GM11168 (cell line): Measurements from ENCODE around the gene FAM174B.

Source experiments
- in situ Hi-C: fragments of 300-500 bp; cut with MboI; formaldehyde crosslinking; loops from one replicate; pipeline ENCODE4 v1.12.0; 2022; ENCODE audit warnings: low sequenced_read_pairs; ENCODE audit not compliant: unreplicated experiment

The FAM174B gene

GRCh38 chr15:92655178-92655995 is at the start of gene FAM174B:
TSS of gene FAM174B (minus strand) at chr15:92655775.
- in situ Hi-C loops, result no loop called here

DNA sequence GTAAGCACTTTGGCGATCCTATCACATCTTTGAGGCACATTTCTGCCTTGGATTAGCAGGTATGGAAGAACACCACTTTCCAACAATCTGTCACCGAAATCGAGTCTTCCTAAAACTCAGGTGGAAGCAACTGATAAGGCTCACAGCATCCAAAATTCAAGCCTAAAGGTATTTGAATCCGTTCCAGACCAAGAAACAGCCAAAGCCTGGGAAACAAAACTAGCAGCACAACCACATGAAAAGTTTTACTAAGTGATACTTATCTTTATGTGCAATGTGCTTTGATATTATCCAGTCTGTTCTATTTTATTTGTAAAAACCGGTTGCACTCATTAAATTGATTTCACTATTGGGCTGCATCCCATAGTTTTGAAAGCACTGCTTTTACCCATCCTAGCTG is 40.5 kb upstream of the FAM174B start:
- in situ Hi-C loops, result no loop called here

DNA sequence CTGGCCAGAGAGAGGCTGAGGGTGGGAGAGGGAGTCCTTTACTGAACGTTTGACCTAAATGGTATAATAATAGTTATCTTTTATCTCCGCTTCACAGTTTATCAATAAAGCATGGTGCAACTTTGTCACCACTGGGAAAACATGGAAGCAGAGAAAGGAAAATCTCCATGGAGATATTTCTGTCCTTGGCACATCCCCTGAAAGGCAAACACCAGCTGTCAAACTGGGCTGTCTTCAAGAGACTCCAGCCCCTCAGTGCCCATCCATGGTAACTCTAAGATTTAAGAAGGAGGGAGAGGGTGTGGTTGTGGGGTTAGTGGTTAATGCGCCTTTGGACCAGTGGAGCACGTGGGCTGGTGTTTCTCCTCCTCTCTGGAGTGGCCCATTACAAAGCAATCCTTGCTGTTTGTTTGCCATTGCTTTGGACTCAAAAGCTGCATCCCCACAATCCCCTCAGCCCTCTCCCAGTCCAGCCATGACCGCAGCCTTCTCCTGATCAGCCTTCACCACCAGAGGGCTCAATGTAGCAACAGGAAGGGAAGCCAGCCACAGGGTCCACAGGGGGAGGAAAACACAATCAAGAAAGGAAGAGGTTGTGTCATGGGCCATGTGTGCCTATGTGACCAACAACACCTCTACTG is 38.2 kb upstream of the FAM174B start:
- in situ Hi-C loops, result no loop called here

DNA sequence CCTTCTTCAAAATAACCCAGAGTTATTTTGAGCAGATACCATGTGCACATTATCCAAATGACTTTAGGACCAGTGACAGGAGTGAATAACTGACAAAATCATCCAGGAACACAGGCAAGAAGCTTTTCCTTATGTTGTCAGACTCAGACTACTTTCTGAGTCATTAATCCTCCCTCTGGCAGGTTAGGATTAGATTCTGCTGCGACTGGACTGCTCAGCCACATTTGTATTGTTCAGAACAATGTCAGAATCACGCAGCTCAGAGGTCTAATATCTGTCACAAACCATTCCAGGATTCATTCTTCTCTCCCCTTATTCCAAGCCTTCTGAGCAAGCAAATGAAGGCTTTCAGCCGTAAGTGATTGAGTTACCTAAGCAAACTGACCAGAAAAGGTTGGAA is 34.8 kb upstream of the FAM174B start:
- in situ Hi-C loops, result no loop called here

DNA sequence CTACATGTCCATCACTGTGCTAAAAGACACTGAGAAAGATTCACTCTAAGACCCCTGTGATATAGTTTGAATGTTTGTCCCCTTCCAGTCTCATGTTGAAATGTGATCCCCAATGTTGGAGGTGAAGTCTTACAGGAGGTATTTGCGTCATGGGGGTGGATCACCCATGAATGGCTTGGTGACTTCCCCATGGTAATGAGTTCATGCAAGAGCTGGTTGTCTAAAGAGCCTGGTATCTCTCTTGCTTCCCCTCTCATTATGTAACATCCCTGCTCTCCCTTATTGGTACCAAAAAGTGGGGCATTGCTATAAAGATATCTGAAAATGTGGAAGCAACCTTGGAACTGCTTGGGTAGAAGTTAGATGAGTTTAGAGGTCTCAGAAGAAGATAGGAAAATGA is 32.2 kb upstream of the FAM174B start:
- in situ Hi-C loops, result no loop called here

DNA sequence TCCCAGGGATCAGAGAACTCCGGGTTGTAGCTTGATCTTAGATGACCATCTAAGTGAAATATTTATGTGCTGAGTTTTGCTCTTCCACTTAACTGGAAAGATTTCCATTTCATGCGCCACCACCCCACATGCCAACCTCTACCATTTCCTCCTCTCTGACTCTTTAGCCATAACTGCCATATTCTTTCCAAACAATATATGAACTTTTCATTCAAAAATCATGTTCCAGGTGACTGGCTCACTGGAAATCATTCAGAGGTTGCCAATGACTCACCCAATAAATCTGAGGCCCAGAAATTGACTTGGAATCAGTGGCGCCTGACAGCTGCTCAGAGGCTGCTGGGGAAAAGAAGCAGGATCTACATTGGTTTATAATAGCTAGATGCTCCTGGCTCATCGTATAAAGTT is 31.6 kb upstream of the FAM174B start:
- in situ Hi-C loops, result no loop called here

DNA sequence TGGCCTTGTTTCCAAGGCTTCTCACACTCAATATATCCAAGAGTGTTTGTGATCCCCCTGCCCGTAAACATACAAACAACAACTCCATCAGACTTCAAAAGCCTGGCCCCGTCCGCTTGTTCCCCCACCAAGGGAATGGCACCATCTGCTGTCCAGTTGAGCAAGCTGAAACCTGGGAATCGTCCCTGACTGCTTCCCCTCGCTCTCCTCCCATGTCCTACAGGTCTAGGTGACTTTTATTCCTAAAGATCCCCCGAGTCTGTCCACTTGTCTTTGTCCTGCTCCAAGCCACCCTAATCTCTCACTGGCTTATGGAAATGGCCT is 27.9 kb upstream of the FAM174B start:
- in situ Hi-C loops, result no loop called here

GRCh38 chr15:92682741-92683510 is 27.4 kb upstream of the FAM174B start:
- in situ Hi-C loops, result no loop called here

DNA sequence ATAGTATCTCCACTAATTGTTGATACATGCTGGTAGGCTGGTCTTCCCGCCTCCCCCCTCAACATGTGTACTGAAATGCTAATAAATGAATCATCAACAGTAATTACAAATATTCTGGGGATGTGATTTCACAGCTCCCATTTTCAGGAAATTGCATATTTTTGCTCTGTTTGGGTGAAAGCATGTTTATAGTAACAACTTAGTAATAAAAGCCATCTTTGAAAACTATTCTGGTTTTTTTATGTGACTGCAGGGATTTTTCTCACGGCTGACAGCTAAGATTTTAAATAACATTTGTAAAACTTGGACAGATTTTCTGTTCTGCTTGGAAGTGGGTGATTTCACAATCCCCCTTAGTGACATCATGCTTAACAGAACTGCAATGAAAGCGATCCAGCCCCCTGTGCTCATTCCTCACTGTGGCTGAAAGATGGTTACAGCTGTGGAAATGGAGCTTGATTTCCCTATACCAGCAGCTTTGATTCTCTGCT is 25.6 kb upstream of the FAM174B start:
- in situ Hi-C loops, result no loop called here

- in situ Hi-C loops, result no loop called here
Observed at GRCh38 chr15:92677999-92678398, 22.4 kb upstream of the FAM174B start.

DNA sequence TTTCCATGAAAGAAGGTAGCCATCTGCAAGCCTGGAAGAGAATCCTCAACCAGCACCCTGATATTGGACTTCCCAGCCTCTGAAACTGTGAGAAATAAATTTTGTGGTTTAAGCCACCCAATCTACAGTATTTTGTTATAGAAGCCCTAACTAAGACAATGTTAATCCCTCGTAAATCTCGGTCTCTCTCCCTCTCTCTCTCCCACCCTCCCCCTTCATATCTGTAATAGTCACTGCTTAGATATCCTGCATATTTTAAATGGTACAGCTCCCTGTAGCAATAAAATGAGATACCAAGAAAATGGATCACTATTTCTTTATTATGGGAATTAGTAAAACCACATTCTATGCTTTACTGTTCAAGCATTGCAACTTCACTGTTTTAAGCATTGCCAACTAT is 21.0 kb upstream of the FAM174B start:
- in situ Hi-C loops, result no loop called here

- in situ Hi-C loops, result no loop called here
Observed at GRCh38 chr15:92675485-92675884, 19.9 kb upstream of the FAM174B start.

- in situ Hi-C loops, result no loop called here
Observed at GRCh38 chr15:92674347-92674746, 18.8 kb upstream of the FAM174B start.

- in situ Hi-C loops, result no loop called here
Observed at GRCh38 chr15:92672102-92672501, 16.5 kb upstream of the FAM174B start.

DNA sequence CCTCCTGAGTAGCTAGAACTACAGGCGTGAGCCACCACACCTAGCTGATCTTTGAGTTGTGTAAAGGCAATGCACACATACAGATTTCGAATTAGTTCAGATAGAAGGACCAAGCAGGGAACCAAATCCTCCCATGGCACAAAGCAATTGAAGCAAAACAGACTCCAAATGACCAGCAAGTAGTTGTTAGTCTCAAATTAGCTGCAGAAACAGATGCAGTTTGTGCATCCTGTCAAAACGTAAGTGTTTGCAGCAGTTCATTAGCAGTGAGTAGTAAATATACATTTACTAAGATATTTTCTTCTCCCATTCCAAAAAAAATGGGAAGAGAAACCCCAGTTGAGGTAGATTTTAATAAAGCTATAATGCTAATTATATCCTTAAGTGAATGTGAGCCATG is 15.8 kb upstream of the FAM174B start:
- in situ Hi-C loops, result no loop called here

GRCh38 chr15:92670621-92671020 is 15.0 kb upstream of the FAM174B start:
- in situ Hi-C loops, result no loop called here

- in situ Hi-C loops, result no loop called here
Observed at GRCh38 chr15:92669432-92669831, 13.9 kb upstream of the FAM174B start.

DNA sequence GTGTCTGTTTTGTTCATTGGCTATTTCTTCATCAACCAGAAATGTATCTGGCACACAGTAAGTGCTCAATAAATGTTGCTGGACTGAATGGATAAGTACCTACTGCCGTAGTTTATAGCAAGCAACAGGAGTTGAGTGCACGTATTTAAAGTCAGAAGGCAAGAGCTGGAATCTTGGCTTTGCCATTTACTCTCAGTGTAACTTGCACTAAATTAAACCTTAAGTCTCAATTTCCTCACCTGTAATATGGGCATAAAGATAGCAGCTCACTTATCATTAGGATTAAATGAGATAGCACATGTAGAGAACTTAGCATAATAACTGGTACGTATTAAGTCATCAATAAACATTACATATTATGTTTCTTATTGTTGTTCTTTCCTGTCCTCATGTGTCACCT is 13.0 kb upstream of the FAM174B start:
- in situ Hi-C loops, result no loop called here

- in situ Hi-C loops, result no loop called here
Observed at GRCh38 chr15:92667970-92668485, 12.5 kb upstream of the FAM174B start.

DNA sequence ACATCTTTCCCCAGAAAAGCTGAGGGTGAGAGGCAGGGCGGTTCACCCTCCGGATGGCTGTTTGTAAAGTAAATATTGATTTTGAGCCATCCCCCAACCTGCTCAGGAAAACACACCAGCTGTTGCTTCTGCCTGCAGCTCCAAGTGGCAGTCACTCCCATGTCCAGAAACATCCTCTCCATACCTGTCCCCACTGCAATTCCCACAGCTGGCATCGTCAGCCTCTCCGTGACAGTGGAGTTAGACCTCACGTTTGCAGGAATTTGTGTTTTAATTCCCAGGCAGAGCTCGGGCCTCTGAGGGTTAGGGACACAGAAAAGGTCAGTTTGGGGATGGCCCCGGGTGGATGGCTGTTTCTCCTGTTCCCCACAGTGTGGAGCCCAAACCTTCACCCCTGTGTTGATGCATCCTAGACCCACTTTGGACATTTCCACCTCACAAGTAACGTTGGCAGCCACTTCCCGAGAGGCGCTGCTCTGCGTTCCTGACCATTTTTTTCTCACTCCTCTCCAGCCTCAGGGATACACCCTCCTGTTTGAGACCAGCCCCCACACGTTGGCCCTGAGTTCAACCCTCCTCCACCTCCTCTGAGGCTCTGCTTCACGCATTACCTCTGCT is 11.8 kb upstream of the FAM174B start:
- in situ Hi-C loops, result no loop called here
